HUES6 (cell line): ENCODE data around the gene LPAR2.
"Not testable (repeated sequence)": the region's sequence is repeated elsewhere in the genome, so short reads cannot be mapped to it uniquely, and the experiment has no call there.

ENCODE experiments used
- H3K27ac ChIP-seq: 2 replicates; pipeline ENCODE4 v1.7.0; 2013; ENCODE audit warnings: low read depth, mild to moderate bottlenecking, low read length, inconsistent platforms
- H3K27me3 ChIP-seq: 2 replicates; pipeline ENCODE4 v1.6.1; 2013; ENCODE audit warnings: low read length; ENCODE audit not compliant: control insufficient read depth, insufficient read depth
- H3K36me3 ChIP-seq: 2 replicates; pipeline ENCODE4 v1.6.1; 2013; ENCODE audit warnings: low read length; ENCODE audit not compliant: control insufficient read depth, insufficient read depth
- H3K4me1 ChIP-seq: 2 replicates; pipeline ENCODE4 v1.6.1; 2013; ENCODE audit warnings: low read length; ENCODE audit not compliant: control insufficient read depth, insufficient read depth
- H3K4me3 ChIP-seq: 2 replicates; pipeline ENCODE4 v1.5.1; 2013; ENCODE audit warnings: low read depth, low read length
- H3K9ac ChIP-seq: one replicate; pipeline ENCODE4 v1.6.1; 2013; ENCODE audit warnings: mild to moderate bottlenecking, low read length
- H3K9me3 ChIP-seq: 2 replicates; pipeline ENCODE4 v1.6.1; 2013; ENCODE audit warnings: low read depth, low read length; ENCODE audit not compliant: control insufficient read depth, insufficient read depth

Gene LPAR2

GRCh38 chr19:19627621-19628500 is at the start of gene LPAR2:
TSS of gene LPAR2 (minus strand) at chr19:19628220. CDS start at chr19:19627275, 945 bp downstream.
- peaks cover 16% of the 10 kb centered on the region; the same call in 1 of the 2 replicates for H3K4me1 ChIP-seq
- peak within 1 kb of the TSS; percentile 90 for H3K9ac ChIP-seq
- peak within 1 kb of the TSS; percentile 93 for H3K27ac ChIP-seq
- H3K9me3 ChIP-seq, result no peaks in the 10 kb centered on the region
- peaks cover 32% of the 10 kb centered on the region for H3K36me3 ChIP-seq
- no peaks in the 10 kb centered on the region for H3K27me3 ChIP-seq
- peak within 1 kb of the TSS; percentile 68 for H3K4me3 ChIP-seq

GRCh38 chr19:19677579-19677978 is 49.6 kb upstream of the LPAR2 start:
- no peaks in the 10 kb centered on the region for H3K27me3 ChIP-seq
- H3K4me1 ChIP-seq, result no peaks in the 10 kb centered on the region
- H3K27ac ChIP-seq, result no peak overlapping the region
- peaks cover 75% of the 10 kb centered on the region for H3K36me3 ChIP-seq
- H3K9me3 ChIP-seq, result peaks cover 20% of the 10 kb centered on the region
- H3K4me3 ChIP-seq, result no peak overlapping the region
- H3K9ac ChIP-seq, result no peak overlapping the region

- H3K4me3 ChIP-seq, result no peak overlapping the region
- H3K27me3 ChIP-seq, result no peaks in the 10 kb centered on the region
- H3K36me3 ChIP-seq, result peaks cover 54% of the 10 kb centered on the region
- no peak overlapping the region for H3K9ac ChIP-seq
- no peak overlapping the region for H3K27ac ChIP-seq
- peaks cover 7% of the 10 kb centered on the region for H3K4me1 ChIP-seq
- H3K9me3 ChIP-seq, result peaks cover 15% of the 10 kb centered on the region
Measured at GRCh38 chr19:19674315-19674714, 46.3 kb upstream of the LPAR2 start.

- peaks cover 12% of the 10 kb centered on the region for H3K4me1 ChIP-seq
- H3K9ac ChIP-seq, result no peak overlapping the region
- peaks cover 39% of the 10 kb centered on the region for H3K36me3 ChIP-seq
- no peak overlapping the region for H3K4me3 ChIP-seq
- peaks cover 6% of the 10 kb centered on the region; the same call in 1 of the 2 replicates for H3K9me3 ChIP-seq
- H3K27me3 ChIP-seq, result no peaks in the 10 kb centered on the region
- no peak overlapping the region for H3K27ac ChIP-seq
Measured at GRCh38 chr19:19672816-19673215, 44.8 kb upstream of the LPAR2 start.

DNA sequence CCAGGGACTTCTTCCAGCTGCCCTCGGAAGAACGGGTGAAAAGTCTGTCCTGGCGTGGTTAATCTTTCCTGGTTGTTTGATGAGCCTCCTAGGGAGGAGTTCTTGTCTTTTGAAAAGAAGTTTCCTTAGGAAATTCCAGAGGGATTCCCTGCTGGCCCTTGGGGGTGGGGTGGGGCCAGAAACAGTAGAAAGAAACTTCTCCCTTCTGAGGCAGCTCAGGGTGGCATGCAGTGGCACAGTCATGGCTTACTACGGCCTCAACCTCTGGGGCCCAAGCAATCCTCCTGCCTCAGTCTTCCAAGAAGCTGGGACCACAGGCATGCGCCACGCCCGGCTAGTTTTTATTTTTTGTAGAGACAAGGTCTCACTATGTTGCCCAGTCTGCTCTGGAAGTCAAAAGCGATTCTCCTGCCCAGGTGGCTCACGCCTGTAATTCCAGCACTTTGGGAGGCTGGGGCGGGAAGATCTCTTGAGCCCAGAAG is 42.1 kb upstream of the LPAR2 start:
- peaks cover 12% of the 10 kb centered on the region for H3K4me1 ChIP-seq
- peak overlapping the region; percentile 47; the same call in 1 of the 2 replicates for H3K27ac ChIP-seq
- H3K27me3 ChIP-seq, result no peaks in the 10 kb centered on the region
- peak overlapping the region; percentile 84 for H3K9ac ChIP-seq
- no peaks in the 10 kb centered on the region; the same call in 1 of the 2 replicates for H3K9me3 ChIP-seq
- H3K4me3 ChIP-seq, result peak overlapping the region; percentile 72
- peaks cover 16% of the 10 kb centered on the region for H3K36me3 ChIP-seq

GRCh38 chr19:19668230-19669012 is 40.4 kb upstream of the LPAR2 start, which contains the start of gene ZNF101:
TSS of gene ZNF101 (plus strand) at chr19:19668839. CDS start at chr19:19668964, 125 bp downstream.
- Histone ChIP-seq H3K27me3 (no peaks in the 10 kb centered on the region), H3K36me3 (peaks cover 9% of the 10 kb centered on the region), H3K4me1 (peaks cover 12% of the 10 kb centered on the region), H3K27ac (peak within 1 kb of the TSS; percentile 64; the same call in 1 of the 2 replicates), H3K9ac (peak within 1 kb of the TSS; percentile 84), H3K4me3 (peak within 1 kb of the TSS; percentile 72), H3K9me3 (no peaks in the 10 kb centered on the region; the same call in 1 of the 2 replicates)

DNA sequence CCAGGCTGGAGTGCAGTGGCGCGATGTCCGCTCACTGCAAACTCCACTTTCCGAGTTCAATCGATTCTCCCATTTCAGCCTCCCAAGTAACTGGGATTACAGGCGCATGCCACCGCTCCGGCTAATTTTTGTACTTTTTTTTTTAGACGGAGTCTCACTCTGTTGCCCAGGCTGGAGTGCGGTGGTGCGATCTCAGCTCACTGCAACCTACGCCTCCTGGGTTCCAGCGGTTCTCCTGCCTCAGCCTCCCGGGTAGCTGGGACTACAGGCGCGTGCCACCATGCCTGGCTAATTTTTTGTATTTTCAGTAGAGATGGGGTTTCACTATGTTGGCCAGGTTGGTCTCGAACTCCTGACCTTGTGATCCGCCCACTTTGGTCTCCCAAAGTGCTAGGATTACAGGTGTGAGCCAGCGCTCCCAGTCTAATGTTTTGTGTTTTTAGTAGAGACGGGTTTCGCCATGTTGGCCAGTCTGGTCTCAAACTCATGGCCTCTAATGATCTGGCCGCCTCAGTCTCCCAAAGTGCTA is 37.5 kb upstream of the LPAR2 start:
- H3K27ac ChIP-seq, H3K9ac ChIP-seq, H3K27me3 ChIP-seq, H3K4me3 ChIP-seq, H3K9me3 ChIP-seq: not testable (repeated sequence)
- H3K36me3 ChIP-seq, result peaks cover 11% of the 10 kb centered on the region; the same call in 1 of the 2 replicates
- peaks cover 21% of the 10 kb centered on the region for H3K4me1 ChIP-seq

DNA sequence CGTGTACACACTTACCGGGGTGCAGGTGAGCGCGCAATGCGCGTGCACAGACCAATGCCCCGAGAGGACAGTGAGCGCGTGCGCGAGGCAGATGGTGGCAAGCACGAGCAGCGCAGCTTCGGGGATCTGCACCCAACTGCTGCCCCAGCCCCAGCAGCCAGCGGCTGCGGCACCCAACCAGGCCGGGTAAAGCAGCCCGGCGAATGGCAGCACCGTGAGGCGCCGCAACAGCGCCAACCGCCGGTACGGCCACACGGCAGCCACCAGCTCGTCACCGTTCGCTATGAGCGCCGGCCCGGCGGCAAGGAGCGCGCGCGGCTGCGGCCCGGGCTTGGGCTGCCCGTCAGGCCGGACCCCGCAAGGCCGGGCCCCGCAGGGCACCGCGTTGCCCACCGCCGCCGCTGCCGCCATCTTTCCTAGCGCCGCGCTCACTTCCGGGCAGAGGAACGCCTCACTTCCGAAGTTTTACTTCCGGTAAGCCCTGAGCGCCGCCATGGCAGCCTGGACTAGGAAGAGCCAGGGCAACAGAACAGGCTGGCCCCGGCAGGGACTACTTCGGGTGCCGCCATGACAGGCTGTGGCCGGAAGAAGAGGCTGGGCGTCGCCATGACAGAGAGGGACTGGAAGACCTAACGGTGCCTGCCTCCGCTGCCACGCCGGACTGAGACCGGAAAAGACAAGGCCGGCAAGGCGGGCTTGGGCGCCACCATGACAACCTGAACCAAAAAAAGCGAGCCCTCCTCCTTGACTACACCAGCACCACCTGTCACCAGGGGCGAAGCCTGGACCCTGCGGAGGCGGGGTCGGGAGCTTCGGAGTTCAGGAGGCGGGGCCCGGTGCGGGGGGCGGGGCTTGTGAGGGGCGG is 35.5 kb upstream of the LPAR2 start, which contains the start of gene ATP13A1:
TSS of gene ATP13A1 (minus strand) at position 421 of the 865 bp plus-strand sequence. CDS start at position 411, 10 bp downstream.
- no peaks in the 10 kb centered on the region for H3K27me3 ChIP-seq
- peak within 1 kb of the TSS; percentile 92 for H3K4me3 ChIP-seq
- H3K9ac ChIP-seq, result peak within 1 kb of the TSS; percentile 95
- peaks cover 26% of the 10 kb centered on the region for H3K36me3 ChIP-seq
- H3K27ac ChIP-seq, result peak within 1 kb of the TSS; percentile 64; the same call in 1 of the 2 replicates
- peaks cover 17% of the 10 kb centered on the region for H3K4me1 ChIP-seq
- H3K9me3 ChIP-seq, result no peaks in the 10 kb centered on the region

GRCh38 chr19:19662871-19663255 is 34.8 kb upstream of the LPAR2 start:
- Histone ChIP-seq H3K4me1 (peaks cover 12% of the 10 kb centered on the region), H3K9me3 (no peaks in the 10 kb centered on the region), H3K27ac (peak overlapping the region; percentile 64; the same call in 1 of the 2 replicates), H3K4me3 (peak overlapping the region; percentile 92), H3K36me3 (peaks cover 32% of the 10 kb centered on the region), H3K9ac (peak overlapping the region; percentile 95), H3K27me3 (no peaks in the 10 kb centered on the region)

GRCh38 chr19:19662344-19662743 is 34.3 kb upstream of the LPAR2 start:
- no peaks in the 10 kb centered on the region for H3K27me3 ChIP-seq
- H3K9ac ChIP-seq, result peak overlapping the region; percentile 95
- H3K27ac ChIP-seq, result no peak overlapping the region
- H3K9me3 ChIP-seq, result no peaks in the 10 kb centered on the region
- peaks cover 12% of the 10 kb centered on the region for H3K4me1 ChIP-seq
- H3K36me3 ChIP-seq, result peaks cover 38% of the 10 kb centered on the region
- H3K4me3 ChIP-seq, result peak overlapping the region; percentile 92
